Sigmoid colon (tissue), 7 donors: ENCODE data around the gene DSCAM. TPM values are rescaled to one million over a fixed set of nuclear protein-coding genes. Genes with fewer than 3 reads are reported as not detected.

Source experiments
- DNase-seq: peaks from one replicate; pipeline ENCODE4 v3.0.0-alpha.2; 2019
- H3K27ac ChIP-seq, 4 donors: fragments of 200-600 bp; sonication (generic); one replicate each; pipeline ENCODE4 v1.5.1; 2016 to 2019; ENCODE audit warnings: mild to moderate bottlenecking in 1 of 4
- H3K27me3 ChIP-seq, 3 donors: fragments of 200-600 bp; sonication (generic); one replicate each; pipeline ENCODE4 v1.5.1; 2019; ENCODE audit warnings: mild to moderate bottlenecking in 1 of 3
- H3K36me3 ChIP-seq, 4 donors: fragments of 200-600 bp; sonication (generic); one replicate each; pipeline ENCODE4 v1.5.1; 2016 to 2019
- H3K4me1 ChIP-seq, 4 donors: fragments of 200-600 bp; sonication (generic); one replicate each; pipeline ENCODE4 v1.5.1; 2017 to 2019
- H3K4me3 ChIP-seq, 4 donors: fragments of 200-600 bp; sonication (generic); one replicate each; pipeline ENCODE4 v1.5.1; 2017 to 2019; ENCODE audit warnings: mild to moderate bottlenecking in 2 of 4, moderate library complexity in 1 of 4
- H3K9me3 ChIP-seq, 4 donors: fragments of 200-600 bp in 3 of 4; sonication (generic) in 3 of 4; one replicate each; pipeline versions ENCODE4 v1.5.1 to v1.6.1; 2013 to 2019
- EP300 ChIP-seq, 4 donors: sonication (generic); formaldehyde crosslinking; IDR thresholded peaks; one replicate each; pipeline ENCODE4 v1.6.1; 2017; ENCODE audit warnings: antibody characterized with exemption in 4 of 4
- POLR2A ChIP-seq, 2 donors: fragments of 450-650 bp; IDR thresholded peaks; one replicate each; pipeline ENCODE4 v1.6.1; 2016; ENCODE audit warnings: antibody characterized with exemption in 2 of 2, mild to moderate bottlenecking in 2 of 2, moderate library complexity in 2 of 2
- POLR2AphosphoS5 ChIP-seq, 4 donors: sonication (generic); formaldehyde crosslinking; IDR thresholded peaks; one replicate each; pipeline ENCODE4 v1.6.1; 2017; ENCODE audit warnings: antibody characterized with exemption in 4 of 4
- WGBS, 2 donors: extraction: QIAGEN DNeasy Blood & Tissue Kit; methylation state at CpG; one replicate each; pipeline ENCODE4 v1.1.7; 2013; 5-methylcytosine and 5-hydroxymethylcytosine counted together
- intact Hi-C: fragments of 100-400 bp; cut with DNase I; formaldehyde crosslinking; loops from one replicate; pipeline ENCODE4 v1.15.1; 2023
- polyA plus RNA-seq, 3 donors: library from polyadenylated mRNA; stranded (reverse); fragments of 200-250 nt; gene quantifications; one replicate each; pipeline ENCODE4 v1.2.3, GENCODE V29; 2013
- total RNA-seq, 4 donors: library from RNA; depleted of rRNA; stranded (reverse); fragments of >200 nt; gene quantifications; one replicate each; pipeline ENCODE4 v1.1.0, GENCODE V29; 2016
- TF ChIP-seq, protein P1 (sequence below), 4 experiments: fragments of 450-650 bp in 3 of 4; fragments of 200-600 bp in 1 of 4; IDR thresholded peaks; one replicate each; pipeline ENCODE4 v1.5.1; 2016 to 2019; ENCODE audit warnings: antibody characterized with exemption in 4 of 4, mild to moderate bottlenecking in 3 of 4, moderate library complexity in 2 of 4
- donor health status: healthy with polysubstance abuse.
- donor health status: Bipolar disorder and iron deficiency.
- donor health status: healthy.

Gene DSCAM
- total and polyA plus RNA-seq, 7 donors, result 0.17 to 0.55 (median 0.33) TPM; not detected in 2

DNA sequence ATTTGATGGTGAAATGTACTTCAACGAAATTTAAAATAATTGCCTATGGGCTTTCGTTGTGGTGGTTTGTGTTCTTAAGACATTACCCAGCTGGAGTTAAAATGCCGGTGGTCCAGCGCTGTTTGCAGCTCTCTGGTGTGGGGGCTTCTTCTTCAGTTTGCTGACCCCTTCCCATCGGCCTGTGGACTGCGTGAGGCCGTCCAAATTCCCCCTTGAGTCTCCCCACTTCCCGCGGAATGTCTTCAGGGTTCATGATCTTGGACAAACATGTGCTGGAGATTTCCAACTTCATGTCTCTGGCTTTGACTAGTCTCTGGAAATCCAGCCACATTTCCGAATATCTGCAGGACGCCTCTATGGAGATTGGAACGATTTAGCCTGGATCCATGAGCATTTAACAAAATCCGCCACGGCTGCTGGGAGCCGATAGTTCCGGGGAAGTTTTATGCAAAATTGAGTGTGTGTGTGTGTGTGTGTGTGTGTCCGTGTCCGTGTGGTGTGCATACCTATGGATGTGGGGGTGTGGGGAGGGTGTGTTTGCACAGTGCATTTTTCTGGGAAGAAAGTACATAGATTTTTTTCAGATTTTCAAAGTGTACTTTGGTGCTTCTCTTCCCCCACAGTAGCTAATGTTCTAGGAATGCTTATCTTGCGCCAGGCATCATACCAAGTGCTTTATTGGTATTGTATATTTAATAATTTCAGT lies 862.5 kb downstream of the DSCAM start:
- Histone ChIP-seq H3K4me3 (no peak overlapping the region), H3K9me3 (no peaks in the 10 kb centered on the region), H3K4me1 (peaks cover 0 to 10% (median 0%) of the 10 kb centered on the region in 4 donors), H3K27me3 (no peaks in the 10 kb centered on the region), H3K36me3 (no peaks in the 10 kb centered on the region), H3K27ac (no peak overlapping the region)
- no peak for DNase-seq
- 72 to 78% methylated on average over 19 of the region's 19 CpGs for WGBS, 2 donors
- TF ChIP-seq EP300 (IDR thresholded peaks at IDR 0.05) (no peak), POLR2A (IDR thresholded peaks at IDR 0.05) (no peak), POLR2AphosphoS5 (IDR thresholded peaks at IDR 0.05) (no peak)
- TF ChIP-seq, protein P1, sequence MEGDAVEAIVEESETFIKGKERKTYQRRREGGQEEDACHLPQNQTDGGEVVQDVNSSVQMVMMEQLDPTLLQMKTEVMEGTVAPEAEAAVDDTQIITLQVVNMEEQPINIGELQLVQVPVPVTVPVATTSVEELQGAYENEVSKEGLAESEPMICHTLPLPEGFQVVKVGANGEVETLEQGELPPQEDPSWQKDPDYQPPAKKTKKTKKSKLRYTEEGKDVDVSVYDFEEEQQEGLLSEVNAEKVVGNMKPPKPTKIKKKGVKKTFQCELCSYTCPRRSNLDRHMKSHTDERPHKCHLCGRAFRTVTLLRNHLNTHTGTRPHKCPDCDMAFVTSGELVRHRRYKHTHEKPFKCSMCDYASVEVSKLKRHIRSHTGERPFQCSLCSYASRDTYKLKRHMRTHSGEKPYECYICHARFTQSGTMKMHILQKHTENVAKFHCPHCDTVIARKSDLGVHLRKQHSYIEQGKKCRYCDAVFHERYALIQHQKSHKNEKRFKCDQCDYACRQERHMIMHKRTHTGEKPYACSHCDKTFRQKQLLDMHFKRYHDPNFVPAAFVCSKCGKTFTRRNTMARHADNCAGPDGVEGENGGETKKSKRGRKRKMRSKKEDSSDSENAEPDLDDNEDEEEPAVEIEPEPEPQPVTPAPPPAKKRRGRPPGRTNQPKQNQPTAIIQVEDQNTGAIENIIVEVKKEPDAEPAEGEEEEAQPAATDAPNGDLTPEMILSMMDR (IDR thresholded peaks at IDR 0.05), result no peak
- intact Hi-C loops, result no loop called here

DNA sequence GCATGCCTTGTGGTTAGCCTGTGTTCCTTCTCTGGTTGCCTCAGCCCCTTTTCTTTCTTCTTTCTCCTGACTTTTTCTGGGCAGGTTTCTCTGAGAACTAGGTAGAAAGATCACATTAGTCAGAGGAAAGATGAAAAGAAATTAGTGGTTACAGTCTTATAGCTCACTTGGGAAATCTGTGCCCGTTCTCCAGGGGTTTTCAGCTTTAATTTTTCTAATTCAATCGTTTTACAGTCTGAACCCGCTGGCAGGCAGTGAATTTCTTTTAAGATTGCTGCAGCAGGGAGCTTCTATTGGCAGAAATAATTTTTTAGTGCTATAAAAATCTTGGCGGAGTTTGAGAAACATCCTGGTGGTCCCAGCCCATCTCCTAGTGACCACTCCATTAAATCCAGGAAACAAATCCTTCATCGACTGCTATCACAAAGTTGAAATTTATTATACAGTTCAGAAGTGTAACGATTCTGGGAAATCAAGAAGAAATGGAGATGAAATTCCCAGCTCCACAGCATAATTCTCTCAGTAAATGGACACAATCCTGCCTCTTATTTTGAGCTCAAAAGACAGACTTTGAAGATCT lies 866.6 kb downstream of the DSCAM start:
- 60 to 69% methylated on average over 6 of the region's 6 CpGs for WGBS, 2 donors
- intact Hi-C loops, result no loop called here
- no peak for DNase-seq
- no peaks in the 10 kb centered on the region for H3K36me3 ChIP-seq
- no peaks in the 10 kb centered on the region for H3K9me3 ChIP-seq
- TF ChIP-seq POLR2A (IDR thresholded peaks at IDR 0.05) (no peak), EP300 (IDR thresholded peaks at IDR 0.05) (no peak), POLR2AphosphoS5 (IDR thresholded peaks at IDR 0.05) (no peak)
- TF ChIP-seq, protein P1 (IDR thresholded peaks at IDR 0.05), result no peak
- H3K27ac ChIP-seq, result no peak overlapping the region
- H3K4me1 ChIP-seq, result no peaks in the 10 kb centered on the region
- no peaks in the 10 kb centered on the region for H3K27me3 ChIP-seq
- no peak overlapping the region for H3K4me3 ChIP-seq

GRCh38 chr21:39979321-39979720 lies 867.6 kb downstream of the DSCAM start:
- TF ChIP-seq, protein P1 (IDR thresholded peaks at IDR 0.05), result no peak
- TF ChIP-seq EP300 (IDR thresholded peaks at IDR 0.05) (no peak), POLR2A (IDR thresholded peaks at IDR 0.05) (no peak), POLR2AphosphoS5 (IDR thresholded peaks at IDR 0.05) (no peak)
- H3K4me1 ChIP-seq, result no peaks in the 10 kb centered on the region
- no peaks in the 10 kb centered on the region for H3K36me3 ChIP-seq
- H3K27ac ChIP-seq, result no peak overlapping the region
- no peaks in the 10 kb centered on the region for H3K9me3 ChIP-seq
- no peak for DNase-seq
- WGBS, 2 donors, result 79 to 88% methylated on average over 8 of the region's 8 CpGs
- no peak overlapping the region for H3K4me3 ChIP-seq
- H3K27me3 ChIP-seq, result no peaks in the 10 kb centered on the region
- intact Hi-C loops, result no loop called here

- Histone ChIP-seq H3K4me1 (peaks cover 0 to 6% (median 3%) of the 10 kb centered on the region in 4 donors), H3K27me3 (no peaks in the 10 kb centered on the region), H3K36me3 (no peaks in the 10 kb centered on the region), H3K9me3 (no peaks in the 10 kb centered on the region), H3K27ac (no peak overlapping the region), H3K4me3 (no peak overlapping the region)
- DNase-seq, result no peak
- WGBS, 2 donors, result 72 to 79% methylated on average over 5 of the region's 5 CpGs
- intact Hi-C loops, result no loop called here
- TF ChIP-seq, protein P1 (IDR thresholded peaks at IDR 0.05), result no peak
- TF ChIP-seq POLR2A (IDR thresholded peaks at IDR 0.05), result no peak
- TF ChIP-seq EP300 (IDR thresholded peaks at IDR 0.05), result no peak
Measured at GRCh38 chr21:39976800-39977199, 870.2 kb downstream of the DSCAM start.
